H9 (cell line): ENCODE data around the gene TTC3. TPM values are rescaled to one million over a fixed set of nuclear protein-coding genes. Genes with fewer than 3 reads are reported as not detected.

Experiments used
- DNase-seq: peaks from one replicate; pipeline ENCODE4 v3.0.0-alpha.2; 2017
- H2AFZ ChIP-seq: one replicate; pipeline ENCODE4 v1.6.1; 2013; ENCODE audit warnings: mild to moderate bottlenecking, low read length, control low read depth, moderate library complexity
- H2AK5ac ChIP-seq: 2 replicates; pipeline ENCODE4 v1.6.1; 2013; ENCODE audit warnings: low read length, control low read depth, mixed read lengths; ENCODE audit not compliant: insufficient read length
- H2BK120ac ChIP-seq: one replicate; pipeline ENCODE4 v1.6.1; 2013; ENCODE audit warnings: low read depth, mild to moderate bottlenecking, low read length, control low read depth, inconsistent platforms; ENCODE audit not compliant: poor library complexity, severe bottlenecking
- H2BK12ac ChIP-seq: 2 replicates; pipeline ENCODE4 v1.6.1; 2013; ENCODE audit warnings: low read length, control low read depth, mixed read lengths, low read depth; ENCODE audit not compliant: insufficient read length
- H2BK15ac ChIP-seq: 2 replicates; pipeline ENCODE4 v1.6.1; 2013; ENCODE audit warnings: low read depth, low read length, control low read depth
- H2BK20ac ChIP-seq: one replicate; pipeline ENCODE4 v1.6.1; 2013; ENCODE audit warnings: low read depth, mild to moderate bottlenecking, low read length, control low read depth, inconsistent platforms; ENCODE audit not compliant: poor library complexity, severe bottlenecking
- H2BK5ac ChIP-seq: 2 replicates; pipeline ENCODE4 v1.6.1; 2013; ENCODE audit warnings: low read length, control low read depth, mixed read lengths; ENCODE audit not compliant: insufficient read length
- H3K14ac ChIP-seq: 2 replicates; pipeline ENCODE4 v1.6.1; 2013; ENCODE audit warnings: low read length, control low read depth; ENCODE audit not compliant: insufficient read depth
- H3K18ac ChIP-seq: 2 replicates; pipeline ENCODE4 v1.6.1; 2013; ENCODE audit warnings: low read depth, mild to moderate bottlenecking, mixed read lengths, low read length, control low read depth; ENCODE audit not compliant: insufficient read length
- H3K23ac ChIP-seq: 2 replicates; pipeline ENCODE4 v1.6.1; 2013; ENCODE audit warnings: low read length, control low read depth, mixed read lengths, low read depth; ENCODE audit not compliant: insufficient read length
- H3K23me2 ChIP-seq: 2 replicates; pipeline ENCODE4 v1.6.1; 2013; ENCODE audit warnings: low read depth, mild to moderate bottlenecking, mixed read lengths, low read length, control low read depth; ENCODE audit not compliant: insufficient read length, poor library complexity, severe bottlenecking
- H3K27ac ChIP-seq: 2 replicates; pipeline ENCODE4 v1.5.1; 2013; ENCODE audit warnings: low read length, control low read depth, mixed read lengths, low read depth; ENCODE audit not compliant: insufficient read length
- H3K27me3 ChIP-seq: 2 replicates; pipeline ENCODE4 v1.6.1; 2013; ENCODE audit warnings: low read length, control low read depth, inconsistent platforms; ENCODE audit not compliant: insufficient read depth
- H3K4ac ChIP-seq: 2 replicates; pipeline ENCODE4 v1.6.1; 2013; ENCODE audit warnings: low read depth, mild to moderate bottlenecking, control low read depth, inconsistent platforms, low read length, moderate library complexity
- H3K4me1 ChIP-seq: 2 replicates; pipeline ENCODE4 v1.6.1; 2013; ENCODE audit warnings: low read length, control low read depth, inconsistent platforms; ENCODE audit not compliant: insufficient read depth
- H3K4me2 ChIP-seq: 2 replicates; pipeline ENCODE4 v1.6.1; 2013; ENCODE audit warnings: low read length, control low read depth, mixed read lengths; ENCODE audit not compliant: insufficient read length, insufficient read depth
- H3K56ac ChIP-seq: 2 replicates; pipeline ENCODE4 v1.6.1; 2013; ENCODE audit warnings: low read depth, mild to moderate bottlenecking, mixed read lengths, low read length, control low read depth; ENCODE audit not compliant: insufficient read length
- H3K79me1 ChIP-seq: 2 replicates; pipeline ENCODE4 v1.6.1; 2013; ENCODE audit warnings: low read depth, mild to moderate bottlenecking, moderate library complexity, low read length, control low read depth, inconsistent platforms; ENCODE audit not compliant: insufficient read depth, poor library complexity, severe bottlenecking
- H3K79me2 ChIP-seq: 2 replicates; pipeline ENCODE4 v1.6.1; 2013; ENCODE audit warnings: low read length, control low read depth, inconsistent platforms; ENCODE audit not compliant: insufficient read depth
- H3K9ac ChIP-seq: 2 replicates; pipeline ENCODE4 v1.6.1; 2013; ENCODE audit warnings: low read length, control low read depth, mixed read lengths; ENCODE audit not compliant: insufficient read length; ENCODE audit errors: extremely low read depth
- H3K9me3 ChIP-seq: one replicate; pipeline ENCODE4 v1.6.1; 2013; ENCODE audit warnings: low read depth, low read length, inconsistent platforms; ENCODE audit not compliant: control insufficient read depth
- H3T11ph ChIP-seq: one replicate; pipeline ENCODE4 v1.6.1; 2013; ENCODE audit warnings: mild to moderate bottlenecking, low read length, control low read depth, inconsistent platforms
- H4K20me1 ChIP-seq: one replicate; pipeline ENCODE4 v1.6.1; 2013; ENCODE audit not compliant: control insufficient read depth, insufficient read length, insufficient read depth
- H4K5ac ChIP-seq: 2 replicates; pipeline ENCODE4 v1.6.1; 2013; ENCODE audit warnings: low read depth, mild to moderate bottlenecking, mixed read lengths, low read length, control low read depth; ENCODE audit not compliant: insufficient read length
- H4K8ac ChIP-seq: replicated peaks from 2 replicates; pipeline ENCODE4 v1.6.1; 2013; ENCODE audit warnings: low read length, control low read depth, mixed read lengths, low read depth; ENCODE audit not compliant: insufficient read length
- H4K91ac ChIP-seq: 2 replicates; pipeline ENCODE4 v1.6.1; 2013; ENCODE audit warnings: low read depth, mild to moderate bottlenecking, moderate library complexity, mixed read lengths, low read length, control low read depth; ENCODE audit not compliant: insufficient read length
- H3K27ac Mint-ChIP-seq, 3 experiments: 2 replicates in 2 of 3; 3 replicates in 1 of 3; pipeline ENCODE4 v1.8.0; 2020 to 2021; ENCODE audit warnings: mixed read lengths in 3 of 3, mild to moderate bottlenecking in 1 of 3, moderate library complexity in 1 of 3
- H3K27me3 Mint-ChIP-seq: 2 replicates; pipeline ENCODE4 v1.8.0; 2021; ENCODE audit warnings: low read depth, mild to moderate bottlenecking, moderate library complexity, mixed read lengths
- H3K36me3 Mint-ChIP-seq, 3 experiments: 2 replicates in 2 of 3; 3 replicates in 1 of 3; pipeline ENCODE4 v1.8.0; 2020 to 2021; ENCODE audit warnings: low read depth in 3 of 3, mixed read lengths in 3 of 3; ENCODE audit not compliant: insufficient read depth in 1 of 3
- H3K4me1 Mint-ChIP-seq, 2 experiments: 2 replicates each; pipeline ENCODE4 v1.8.0; 2020; ENCODE audit warnings: mixed read lengths in 2 of 2
- H3K4me3 Mint-ChIP-seq, 2 experiments: 2 replicates in 1 of 2; 3 replicates in 1 of 2; pipeline ENCODE4 v1.8.0; 2020 to 2021; ENCODE audit warnings: mild to moderate bottlenecking in 2 of 2, mixed read lengths in 2 of 2, moderate library complexity in 1 of 2
- H3K9me3 Mint-ChIP-seq, 2 experiments: 2 replicates in 1 of 2; 3 replicates in 1 of 2; pipeline ENCODE4 v1.8.0; 2020; ENCODE audit warnings: mild to moderate bottlenecking in 2 of 2, mixed read lengths in 2 of 2, moderate library complexity in 1 of 2
- CTCF ChIP-seq: fragments of 200-600 bp; sonication (generic); conservative IDR thresholded peaks from 3 replicates; pipeline ENCODE4 v1.8.0; 2021; ENCODE audit warnings: antibody characterized with exemption, mild to moderate bottlenecking
- WGBS: extraction: QIAGEN DNeasy Blood & Tissue Kit; methylation state at CpG from one replicate; pipeline ENCODE4 v1.1.7; 2013; ENCODE audit warnings: missing lambda C conversion rate, low lambda C conversion rate, mixed read lengths; ENCODE audit not compliant: insufficient read length; ENCODE audit errors: extremely low coverage; 5-methylcytosine and 5-hydroxymethylcytosine counted together
- total RNA-seq: library from RNA; stranded (reverse); gene quantifications from 2 replicates; pipeline ENCODE4 v1.2.1, GENCODE V29; 2021

Gene TTC3
- total RNA-seq, 1 experiment from 2014 or later: 46.5 TPM

DNA sequence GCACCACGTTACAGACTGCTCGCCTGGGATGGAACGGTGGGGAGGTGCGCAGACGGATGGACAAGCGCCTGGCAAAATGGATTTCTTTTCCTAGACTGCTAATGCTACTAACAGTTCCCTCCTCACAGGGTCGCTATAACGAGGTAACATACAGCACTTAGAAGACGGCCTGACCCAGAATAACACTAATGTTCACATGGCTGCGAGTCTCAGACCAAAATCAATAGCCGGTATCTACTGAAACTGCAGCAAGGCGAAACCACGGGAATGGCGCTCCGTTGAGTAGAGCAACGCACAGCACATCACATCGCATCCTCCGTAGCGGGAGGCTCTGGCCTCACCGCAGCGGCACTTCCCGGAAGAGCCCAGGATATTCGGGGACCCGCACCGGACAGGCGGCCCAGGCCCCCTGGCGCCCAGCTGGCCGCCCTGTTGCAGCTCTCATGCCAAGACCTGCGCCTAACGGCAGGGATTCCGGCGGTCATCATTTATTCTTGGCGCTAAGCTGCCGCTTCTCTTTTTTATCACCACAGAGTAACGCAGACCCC lies 147.5 kb downstream of the TTC3 start:
- peaks cover 27 to 45% (median 36%) of the 10 kb centered on the region in 3 experiments for H3K36me3 Mint-ChIP-seq
- H3K27me3 Mint-ChIP-seq: peaks cover 7% of the 10 kb centered on the region
- no CpG with 5 or more reads among the region's 35 CpGs for WGBS
- H4K8ac ChIP-seq: no peak overlapping the region
- no peak overlapping the region for H3K23ac ChIP-seq
- peaks cover 4% of the 10 kb centered on the region for H3K9me3 ChIP-seq
- H3K79me2 ChIP-seq: no peaks in the 10 kb centered on the region
- no peak overlapping the region for H4K5ac ChIP-seq
- no peaks in the 10 kb centered on the region for H3K4me1 Mint-ChIP-seq
- H2BK15ac ChIP-seq: no peak overlapping the region
- H3K23me2 ChIP-seq: peaks cover 9% of the 10 kb centered on the region
- H3K9ac ChIP-seq: no peak overlapping the region
- H2BK5ac ChIP-seq: no peak overlapping the region
- no peaks in the 10 kb centered on the region for H3K79me1 ChIP-seq
- H2BK120ac ChIP-seq: no peak overlapping the region
- H2BK12ac ChIP-seq: no peak overlapping the region
- no peaks in the 10 kb centered on the region for H4K20me1 ChIP-seq
- no peak overlapping the region for H3K4ac ChIP-seq
- H3K4me3 Mint-ChIP-seq: peak overlapping the region; percentile 35 to 48
- H2AK5ac ChIP-seq: no peak overlapping the region
- no peak overlapping the region for H4K91ac ChIP-seq
- no peak overlapping the region for H2AFZ ChIP-seq
- no peak overlapping the region for H3K18ac ChIP-seq
- H2BK20ac ChIP-seq: no peak overlapping the region
- no peak overlapping the region for H3K27ac ChIP-seq
- no peak overlapping the region; a peak in 1 of 7 replicates for H3K27ac Mint-ChIP-seq
- H3K4me2 ChIP-seq: peak overlapping the region; percentile 62
- TF ChIP-seq CTCF: no peak
- H3K9me3 Mint-ChIP-seq: peaks cover 2 to 16% of the 10 kb centered on the region in 2 experiments; a peak in 4 of 5 replicates
- H3K56ac ChIP-seq: no peak overlapping the region
- H3K14ac ChIP-seq: no peak overlapping the region
- no peaks in the 10 kb centered on the region for H3K4me1 ChIP-seq
- DNase-seq: no peak
- H3K27me3 ChIP-seq: no peaks in the 10 kb centered on the region
- no peak overlapping the region for H3T11ph ChIP-seq
